ENCODE data around the gene SLF2. TPM values are rescaled to one million over a fixed set of nuclear protein-coding genes. Genes with fewer than 3 reads are reported as not detected.

SLF2 gene, protein sequence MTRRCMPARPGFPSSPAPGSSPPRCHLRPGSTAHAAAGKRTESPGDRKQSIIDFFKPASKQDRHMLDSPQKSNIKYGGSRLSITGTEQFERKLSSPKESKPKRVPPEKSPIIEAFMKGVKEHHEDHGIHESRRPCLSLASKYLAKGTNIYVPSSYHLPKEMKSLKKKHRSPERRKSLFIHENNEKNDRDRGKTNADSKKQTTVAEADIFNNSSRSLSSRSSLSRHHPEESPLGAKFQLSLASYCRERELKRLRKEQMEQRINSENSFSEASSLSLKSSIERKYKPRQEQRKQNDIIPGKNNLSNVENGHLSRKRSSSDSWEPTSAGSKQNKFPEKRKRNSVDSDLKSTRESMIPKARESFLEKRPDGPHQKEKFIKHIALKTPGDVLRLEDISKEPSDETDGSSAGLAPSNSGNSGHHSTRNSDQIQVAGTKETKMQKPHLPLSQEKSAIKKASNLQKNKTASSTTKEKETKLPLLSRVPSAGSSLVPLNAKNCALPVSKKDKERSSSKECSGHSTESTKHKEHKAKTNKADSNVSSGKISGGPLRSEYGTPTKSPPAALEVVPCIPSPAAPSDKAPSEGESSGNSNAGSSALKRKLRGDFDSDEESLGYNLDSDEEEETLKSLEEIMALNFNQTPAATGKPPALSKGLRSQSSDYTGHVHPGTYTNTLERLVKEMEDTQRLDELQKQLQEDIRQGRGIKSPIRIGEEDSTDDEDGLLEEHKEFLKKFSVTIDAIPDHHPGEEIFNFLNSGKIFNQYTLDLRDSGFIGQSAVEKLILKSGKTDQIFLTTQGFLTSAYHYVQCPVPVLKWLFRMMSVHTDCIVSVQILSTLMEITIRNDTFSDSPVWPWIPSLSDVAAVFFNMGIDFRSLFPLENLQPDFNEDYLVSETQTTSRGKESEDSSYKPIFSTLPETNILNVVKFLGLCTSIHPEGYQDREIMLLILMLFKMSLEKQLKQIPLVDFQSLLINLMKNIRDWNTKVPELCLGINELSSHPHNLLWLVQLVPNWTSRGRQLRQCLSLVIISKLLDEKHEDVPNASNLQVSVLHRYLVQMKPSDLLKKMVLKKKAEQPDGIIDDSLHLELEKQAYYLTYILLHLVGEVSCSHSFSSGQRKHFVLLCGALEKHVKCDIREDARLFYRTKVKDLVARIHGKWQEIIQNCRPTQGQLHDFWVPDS
- 56.9 TPM for polyA plus RNA-seq (ENCODE audit: insufficient read length)
- long read RNA-seq, donor 1, transcript SLF2-205 (1 exons, 891 nt) = major isoform, 10 of 10 reads
- long read RNA-seq, donor 1, partial matches to known transcripts = 0 of 10 reads
- long read RNA-seq, donor 1, other reads (novel, unspliced or antisense) = 0 of 10 reads
- long read RNA-seq, donor 2, full-length matches to known transcripts = 9 of 43 reads
- long read RNA-seq, donor 2, partial matches to known transcripts = 34 of 43 reads
- long read RNA-seq, donor 2, other reads (novel, unspliced or antisense) = 0 of 43 reads
- long read RNA-seq, donor 3, partial matches to known transcripts = 0 of 5 reads
- long read RNA-seq, donor 3, other reads (novel, unspliced or antisense) = 0 of 5 reads
- long read RNA-seq, donor 4, transcript SLF2-205 (1 exons, 891 nt) = major isoform, 5 of 5 reads
- long read RNA-seq, donor 4, partial matches to known transcripts = 0 of 5 reads
- long read RNA-seq, donor 4, other reads (novel, unspliced or antisense) = 0 of 5 reads
- long read RNA-seq, donor 5, full-length matches to known transcripts = 11 of 18 reads
- long read RNA-seq, donor 5, partial matches to known transcripts = 7 of 18 reads
- long read RNA-seq, donor 5, other reads (novel, unspliced or antisense) = 0 of 18 reads
- long read RNA-seq, donor 6, transcript SLF2-205 (1 exons, 891 nt) = major isoform, 13 of 18 reads
- long read RNA-seq, donor 6, partial matches to known transcripts = 5 of 18 reads
- long read RNA-seq, donor 6, other reads (novel, unspliced or antisense) = 0 of 18 reads
- long read RNA-seq, donor 7, transcript SLF2-205 (1 exons, 891 nt) = major isoform, 18 of 18 reads
- long read RNA-seq, donor 7, partial matches to known transcripts = 0 of 18 reads
- long read RNA-seq, donor 7, other reads (novel, unspliced or antisense) = 0 of 18 reads
- long read RNA-seq, donor 8, partial matches to known transcripts = 0 of 4 reads
- long read RNA-seq, donor 8, other reads (novel, unspliced or antisense) = 0 of 4 reads

DNA sequence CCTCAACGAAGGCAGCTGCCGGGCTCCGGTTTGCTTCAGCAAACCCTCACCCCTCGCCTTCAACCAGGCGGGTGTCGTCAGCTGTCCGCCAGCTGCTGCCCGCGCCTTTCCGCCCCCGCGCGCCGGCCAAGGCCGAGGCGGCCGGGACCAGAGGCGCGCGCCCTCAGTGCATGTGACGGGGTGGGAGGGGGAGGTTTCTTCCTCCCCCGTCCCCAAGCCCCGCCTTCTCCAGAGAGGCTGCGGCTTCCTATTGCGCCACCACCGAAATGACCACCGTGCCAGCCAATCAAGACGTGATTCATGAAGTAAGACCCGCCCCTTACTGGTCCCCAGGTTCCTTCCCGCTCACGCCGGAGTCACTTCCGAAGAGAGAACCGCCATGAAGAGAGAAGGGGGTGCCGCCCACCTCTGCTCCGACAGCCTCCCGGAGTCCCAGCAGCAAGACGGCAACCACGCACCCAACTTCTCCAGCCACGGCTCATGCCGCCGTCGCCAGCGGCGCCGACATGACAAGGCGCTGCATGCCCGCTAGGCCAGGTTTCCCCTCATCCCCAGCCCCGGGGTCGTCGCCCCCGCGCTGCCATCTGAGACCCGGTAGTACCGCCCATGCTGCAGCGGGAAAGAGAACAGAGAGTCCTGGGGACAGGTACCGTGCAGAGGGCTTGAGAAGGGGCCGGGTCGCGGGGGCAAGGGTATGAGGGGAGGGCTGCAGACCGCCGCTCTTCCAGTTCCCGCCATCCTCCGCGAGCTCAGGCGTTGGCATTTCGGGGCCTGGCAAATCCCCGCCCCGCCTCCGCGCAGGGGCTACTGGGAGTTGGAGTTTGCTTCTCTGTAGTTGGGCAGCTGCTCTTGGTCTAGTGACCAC is at the start of gene SLF2:
TSS of gene SLF2 (plus strand) at position 359 of the 865 bp plus-strand sequence. CDS start at position 507, 148 bp downstream.
- peak; percentile 98 for DNase-seq

DNA sequence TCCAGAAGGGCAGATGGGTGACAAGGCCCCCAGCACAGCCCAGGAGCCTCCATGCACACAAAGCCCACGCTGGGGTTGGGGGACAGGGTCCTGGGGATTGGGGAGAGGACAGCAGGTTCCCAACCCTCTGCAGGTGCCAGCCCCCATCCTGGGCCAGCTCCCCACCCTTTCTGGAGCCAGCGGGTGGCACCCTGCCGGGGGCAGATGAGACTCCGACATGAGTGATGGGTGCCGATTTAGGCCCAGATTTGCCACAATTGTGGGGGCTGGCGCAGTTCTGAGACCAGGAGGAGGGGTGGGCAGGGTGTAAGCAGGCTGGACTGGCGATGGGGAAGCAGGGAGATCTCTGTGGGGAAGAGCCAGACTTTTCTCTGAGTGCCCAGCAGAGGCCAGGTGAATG is 49.3 kb upstream of the SLF2 start:
- DNase-seq = no peak

DNA sequence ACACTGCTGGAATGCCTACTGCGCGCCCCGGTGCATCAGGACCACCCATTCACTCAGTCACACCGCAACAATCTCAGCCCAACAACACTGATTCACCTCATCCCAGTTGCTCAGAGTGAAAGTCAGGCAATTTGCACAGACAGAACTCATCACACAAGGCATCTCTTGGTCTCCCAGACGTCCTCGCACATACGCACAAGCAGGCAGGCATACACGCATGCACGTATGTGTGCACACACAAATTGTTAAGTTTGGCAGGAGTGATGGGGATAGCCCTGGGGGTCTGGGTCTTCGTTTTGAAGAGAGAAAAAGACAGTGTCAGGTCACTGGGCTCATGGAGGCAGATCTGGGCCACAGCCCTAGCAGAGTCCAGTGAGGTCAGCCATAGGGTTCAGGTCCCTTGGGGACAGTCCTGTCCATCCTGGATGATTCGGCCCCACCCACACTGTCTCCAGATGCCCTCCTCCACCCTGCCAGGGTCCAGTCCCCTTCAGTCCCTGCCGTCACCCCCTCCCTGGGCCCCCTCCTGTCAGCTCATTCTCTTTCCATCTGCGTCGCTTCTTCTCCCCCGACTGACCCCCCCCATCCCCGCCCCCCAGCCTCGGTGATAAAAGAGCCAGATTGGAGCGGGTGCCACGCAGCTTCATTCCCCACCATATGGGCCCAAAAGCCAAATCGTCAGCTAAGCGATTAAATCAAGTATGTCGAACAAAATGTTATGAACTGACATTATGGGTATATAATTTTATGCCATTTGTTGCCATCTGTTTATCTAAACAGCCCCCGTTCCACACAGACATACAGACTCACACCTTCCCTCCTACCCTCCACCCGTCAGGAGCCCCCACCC is 48.5 kb upstream of the SLF2 start:
- DNase-seq = no peak

DNA sequence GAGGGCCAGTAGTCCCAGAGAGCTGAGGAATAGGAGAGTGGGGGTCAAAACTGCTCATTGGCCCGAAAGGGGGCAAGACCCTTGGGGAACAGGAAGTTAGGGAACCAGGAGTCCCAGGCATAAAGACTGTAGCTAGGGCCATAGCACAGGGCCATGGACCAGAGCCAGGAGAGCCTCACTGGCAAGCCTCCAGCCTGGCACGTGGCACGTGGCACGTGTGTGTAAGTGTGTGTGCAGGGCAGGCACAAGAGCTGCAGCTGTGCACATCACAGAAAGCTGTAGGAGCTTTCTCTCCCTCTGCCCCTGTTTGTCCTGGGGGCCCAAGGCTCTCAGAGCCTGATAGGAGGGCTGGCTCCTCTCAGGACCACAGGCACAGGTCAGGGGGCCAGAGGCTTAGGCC is 47.8 kb upstream of the SLF2 start:
- no peak for DNase-seq

DNA sequence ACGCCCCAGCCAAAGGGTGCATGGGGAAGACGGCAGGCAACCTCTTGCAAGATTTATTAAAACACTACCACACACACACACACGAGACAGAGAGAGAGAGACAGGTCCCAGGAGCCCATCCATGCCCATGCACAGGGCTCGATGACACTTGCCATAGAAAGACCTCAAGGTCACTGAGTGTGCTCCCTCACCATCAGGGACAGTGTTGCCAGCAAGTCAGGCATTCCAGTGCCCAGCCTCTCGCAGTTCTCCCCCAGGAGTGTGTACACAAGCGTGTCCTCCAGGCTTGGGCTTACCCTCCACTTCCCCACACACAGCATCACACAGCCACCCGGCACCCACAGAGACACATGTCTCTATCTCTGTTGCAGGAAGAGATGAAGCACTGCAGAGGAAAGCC is 46.8 kb upstream of the SLF2 start:
- DNase-seq = no peak

DNA sequence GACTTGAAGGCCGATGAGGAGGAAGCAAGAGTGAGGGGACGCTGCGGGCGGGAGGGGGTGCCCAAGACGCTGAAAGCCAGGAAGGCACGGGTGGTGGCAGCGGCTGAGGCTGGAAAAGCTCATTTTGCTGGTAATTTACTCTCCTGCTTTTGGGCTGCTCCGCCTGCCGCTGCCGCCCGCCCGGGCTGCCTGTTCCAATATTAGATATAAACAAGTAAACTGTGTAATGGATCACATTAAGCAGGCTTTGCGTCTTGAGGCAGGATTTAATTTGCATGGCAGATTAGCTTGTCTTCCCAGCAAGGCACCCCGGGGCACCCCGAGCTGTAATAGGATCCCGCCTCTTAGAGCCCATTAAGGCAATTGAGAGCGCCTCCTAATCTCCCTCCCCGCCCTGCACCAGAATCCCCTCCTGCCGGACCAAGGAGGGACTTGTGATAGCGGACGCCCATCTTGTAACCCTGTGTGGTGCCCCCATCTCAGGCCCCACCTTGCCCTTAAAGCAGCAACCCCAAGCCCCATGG is 46.1 kb upstream of the SLF2 start:
- DNase-seq = no peak

DNA sequence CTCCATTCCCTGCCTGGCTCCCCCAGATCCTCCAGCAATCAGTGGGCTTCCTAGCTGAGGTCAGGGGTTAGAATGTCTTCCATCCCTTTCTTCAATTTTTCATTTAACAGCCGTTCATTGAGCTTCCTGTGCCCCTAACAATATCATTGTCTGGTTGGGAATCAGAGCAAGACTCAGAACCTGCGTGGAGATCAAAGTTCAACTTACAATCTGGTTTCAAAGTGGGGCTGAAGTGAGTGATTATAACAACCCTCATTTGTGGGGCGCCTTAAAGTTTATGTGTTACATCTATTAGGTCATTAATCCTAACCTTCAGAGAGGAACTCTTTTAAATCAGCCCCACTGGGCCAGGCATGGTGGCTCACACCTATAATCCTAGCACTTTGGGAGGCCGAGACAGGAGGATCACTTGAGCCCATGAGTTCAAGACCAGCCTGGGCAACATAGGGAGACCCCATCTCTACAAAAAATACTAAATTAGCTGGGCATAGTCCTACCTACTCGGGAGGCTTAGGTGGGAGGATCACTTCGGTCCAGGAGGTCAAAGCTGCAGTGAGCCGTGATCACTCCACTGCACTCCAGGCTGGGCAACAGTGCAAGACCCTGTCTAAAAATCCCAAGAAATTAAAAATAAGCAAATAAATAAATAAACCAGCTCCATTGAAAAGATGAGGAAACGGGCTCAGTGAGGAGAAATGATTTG is 45.4 kb upstream of the SLF2 start:
- no peak for DNase-seq

DNA sequence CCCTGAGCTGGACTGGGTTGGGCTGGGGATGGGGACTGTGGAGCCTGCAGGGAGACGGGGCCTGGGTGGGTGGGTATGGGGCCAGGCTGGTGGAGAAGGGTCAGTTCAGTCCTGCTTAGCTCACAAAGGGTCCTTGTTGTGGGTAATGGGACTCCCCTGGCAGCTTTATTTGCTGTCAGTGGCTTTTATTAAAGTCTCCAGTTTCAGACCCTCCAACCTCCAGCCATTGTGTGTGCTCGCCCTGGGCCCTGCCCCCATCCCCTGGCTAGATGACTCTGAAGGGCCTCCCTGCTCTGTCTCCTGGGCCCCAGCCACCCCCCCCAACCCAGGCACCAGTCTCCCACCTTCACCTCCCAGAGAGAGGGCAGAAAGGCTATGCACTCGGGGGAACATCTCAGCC is 44.4 kb upstream of the SLF2 start:
- DNase-seq = no peak

DNA sequence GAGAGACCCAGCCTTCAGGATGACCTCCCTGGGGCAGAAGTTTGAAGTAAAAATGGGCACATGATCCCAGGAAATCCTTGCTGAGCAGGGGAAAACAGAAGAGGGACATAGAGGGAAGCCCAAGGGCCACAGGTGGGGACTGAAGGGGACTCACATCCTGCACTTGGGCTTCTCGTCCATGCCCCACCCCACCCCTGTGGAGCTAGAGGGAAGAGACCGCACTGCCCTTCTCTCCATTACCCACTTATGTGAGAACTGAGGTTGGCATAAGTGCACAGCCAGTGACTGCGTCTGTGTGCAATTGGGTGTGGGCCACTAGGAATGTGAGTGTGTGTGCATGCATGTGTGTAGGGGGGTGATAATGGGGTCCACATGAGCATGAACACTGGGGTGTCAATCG is 43.4 kb upstream of the SLF2 start:
- no peak for DNase-seq

DNA sequence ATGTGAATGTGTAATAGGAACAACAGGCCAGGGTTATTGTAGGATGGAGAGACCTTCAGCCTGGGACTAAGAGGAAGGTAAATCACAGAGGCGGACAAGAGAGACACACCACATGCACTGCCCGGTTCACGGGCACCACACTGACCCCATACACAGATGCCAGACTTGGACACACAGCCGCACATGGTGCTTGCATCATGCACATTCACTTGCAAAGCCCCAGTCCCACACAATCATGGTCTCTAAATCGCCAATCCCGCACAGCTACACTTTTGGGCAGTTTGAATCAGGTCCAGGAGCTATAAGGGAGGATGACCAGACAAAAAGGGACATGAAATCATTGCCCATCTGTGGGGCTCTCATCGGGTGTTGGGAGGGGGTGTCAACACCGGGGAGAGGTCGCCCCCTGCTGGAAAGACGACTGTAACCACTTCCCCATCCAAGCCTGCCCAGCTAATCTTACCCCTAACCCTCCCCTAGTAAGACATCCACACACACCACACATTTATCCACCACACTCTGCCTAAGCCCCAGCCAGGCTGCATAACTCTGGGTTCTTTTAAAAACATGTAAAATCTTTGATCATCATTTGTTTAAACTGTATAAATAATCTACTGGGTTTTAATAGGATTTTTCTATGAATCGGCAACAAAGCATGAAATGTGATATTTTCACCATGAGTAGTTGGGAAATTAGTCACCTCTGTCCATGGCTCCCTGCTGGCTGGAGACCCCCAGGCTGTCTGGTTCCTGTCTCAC is 40.5 kb upstream of the SLF2 start:
- peak; percentile 78 for DNase-seq

DNA sequence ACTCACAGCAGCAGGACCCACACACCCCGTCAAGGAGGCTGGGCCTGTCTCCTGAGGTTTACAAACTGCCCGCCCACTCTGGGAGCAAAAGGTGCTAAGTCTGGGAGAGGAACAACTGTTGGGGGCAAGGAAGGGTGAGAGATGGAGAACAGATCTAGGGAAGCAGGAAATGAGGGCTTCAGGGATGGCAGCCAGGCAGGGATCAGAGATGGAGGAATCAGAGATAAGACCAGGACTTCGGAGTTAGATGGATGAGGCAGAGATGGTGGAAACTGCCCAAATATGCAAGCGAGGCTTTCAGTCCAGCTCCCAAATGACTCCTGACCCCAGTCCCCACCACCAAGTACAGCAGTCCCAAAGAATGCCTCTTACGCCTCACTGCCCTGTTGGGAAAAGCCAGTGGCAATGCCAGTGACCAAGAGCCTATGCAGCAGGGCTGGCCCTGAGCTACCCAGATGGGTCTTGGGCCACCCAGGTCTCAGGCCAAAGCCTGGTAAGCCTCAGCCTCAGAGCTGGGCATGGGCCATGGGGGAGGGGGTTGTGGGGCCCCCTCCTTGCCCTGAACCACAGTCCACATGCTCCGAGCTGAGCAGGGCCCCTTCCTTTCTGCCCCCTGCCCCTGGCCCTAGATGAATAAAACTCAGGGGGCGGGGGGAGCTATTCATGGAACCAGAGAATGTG is 39.5 kb upstream of the SLF2 start:
- DNase-seq = no peak

DNA sequence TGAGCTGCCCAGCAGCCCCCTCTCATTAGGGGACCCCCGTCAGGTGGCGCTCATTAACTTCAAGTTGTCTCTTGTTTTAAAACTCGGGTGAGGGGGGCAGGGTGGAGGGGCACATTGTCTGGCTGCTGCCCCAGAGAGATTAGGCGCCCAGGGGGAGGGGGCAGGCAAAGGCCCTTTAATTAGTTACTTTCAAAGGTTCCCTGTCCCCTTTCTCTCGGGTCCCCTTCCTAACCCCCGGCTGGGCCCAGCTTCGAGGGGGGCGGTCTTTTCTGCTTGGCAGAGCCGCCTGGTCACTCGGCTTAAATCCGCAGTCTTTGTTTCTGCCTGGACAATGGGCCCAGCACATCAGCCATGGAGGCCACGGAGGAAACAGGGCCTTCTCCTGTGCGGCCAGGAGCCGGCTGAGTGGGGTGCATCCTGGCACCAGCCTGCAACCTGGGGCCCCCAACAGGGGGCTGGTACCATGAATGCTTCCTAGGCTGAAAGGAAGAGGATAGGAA is 38.9 kb upstream of the SLF2 start:
- DNase-seq = no peak

DNA sequence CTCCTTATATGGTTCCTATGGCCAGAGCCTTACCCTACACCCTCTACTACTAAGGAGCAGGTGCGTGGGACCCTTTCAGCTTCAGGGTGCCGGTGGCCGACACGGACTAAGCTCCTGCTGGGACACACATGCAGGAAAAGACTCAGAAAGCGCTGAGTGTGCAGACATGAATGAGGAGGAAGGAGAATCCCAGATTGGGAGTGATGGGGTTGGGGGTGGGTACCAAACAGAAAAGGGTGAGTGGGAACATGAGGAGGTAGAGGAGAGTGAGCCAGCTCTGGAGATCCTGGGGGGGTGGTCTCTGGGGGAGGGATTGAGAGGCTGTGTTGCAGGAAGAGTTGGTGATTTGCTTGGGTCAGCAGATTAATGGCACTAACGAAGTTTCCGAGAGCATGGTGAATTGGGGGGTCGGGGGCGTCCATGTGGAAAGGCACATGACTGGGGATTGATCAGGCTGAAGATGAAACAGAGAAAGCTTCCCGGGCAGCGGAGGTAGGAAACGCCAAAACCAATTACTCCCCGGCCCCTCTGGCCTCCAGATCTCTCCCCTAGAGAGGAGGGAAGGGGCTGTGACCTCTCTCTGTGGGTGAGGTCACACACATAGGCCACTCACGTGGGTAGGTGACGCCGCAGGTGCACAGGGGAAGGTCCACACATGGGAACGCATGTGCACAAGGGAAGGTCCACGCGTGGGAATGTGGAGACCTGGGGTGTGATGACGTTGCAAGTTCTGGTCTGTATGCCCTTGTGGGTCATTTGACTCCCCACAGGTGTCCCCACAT is 37.9 kb upstream of the SLF2 start:
- DNase-seq = no peak

DNA sequence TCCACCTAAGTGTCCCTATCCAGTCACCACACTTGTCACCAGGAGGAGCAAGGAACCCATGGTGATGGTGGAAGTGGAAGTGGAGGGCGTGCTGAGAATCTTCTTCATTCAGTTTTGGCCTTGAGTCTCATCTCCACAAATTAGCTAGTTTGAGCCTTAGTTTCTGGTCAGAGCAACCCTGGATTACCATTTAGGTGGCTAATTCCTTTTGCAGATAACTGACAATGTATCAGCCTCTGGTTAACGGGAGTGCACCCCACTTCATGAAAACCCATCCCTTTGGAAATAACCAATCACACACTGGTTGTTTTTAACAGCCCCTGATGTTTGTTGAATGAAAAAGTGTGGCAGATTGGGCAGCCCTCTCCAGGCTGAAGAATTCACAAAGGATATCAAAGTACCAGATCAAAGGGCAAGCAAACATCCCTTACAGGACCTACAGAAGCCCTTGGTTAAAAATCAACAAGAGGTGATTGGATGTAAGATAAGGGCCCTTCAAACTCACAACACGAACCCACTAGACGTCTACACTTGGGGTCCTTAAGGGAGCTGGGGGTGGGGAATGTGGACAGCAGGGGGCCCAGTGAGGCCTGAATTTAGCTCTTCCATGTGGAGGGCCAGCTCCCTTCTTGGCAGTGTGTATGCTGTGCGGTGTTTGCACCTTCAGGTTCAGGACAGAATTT is 37.1 kb upstream of the SLF2 start:
- no peak for DNase-seq
